PFSK-1 (cell line): ENCODE measurements around the gene GGCX.

Experiments used
- FOXP2 ChIP-seq: optimal IDR thresholded peaks from 2 replicates; pipeline ENCODE3; 2011; ENCODE audit warnings: borderline replicate concordance, control low read depth, inconsistent platforms; ENCODE audit not compliant: insufficient read depth; ENCODE audit errors: extremely low read length, extremely low read depth
- POLR2AphosphoS5 ChIP-seq: IDR thresholded peaks from 2 replicates; pipeline ENCODE4 v1.6.1; 2012; ENCODE audit warnings: low read depth, mild to moderate bottlenecking, control low read depth, low read length, moderate library complexity

DNA sequence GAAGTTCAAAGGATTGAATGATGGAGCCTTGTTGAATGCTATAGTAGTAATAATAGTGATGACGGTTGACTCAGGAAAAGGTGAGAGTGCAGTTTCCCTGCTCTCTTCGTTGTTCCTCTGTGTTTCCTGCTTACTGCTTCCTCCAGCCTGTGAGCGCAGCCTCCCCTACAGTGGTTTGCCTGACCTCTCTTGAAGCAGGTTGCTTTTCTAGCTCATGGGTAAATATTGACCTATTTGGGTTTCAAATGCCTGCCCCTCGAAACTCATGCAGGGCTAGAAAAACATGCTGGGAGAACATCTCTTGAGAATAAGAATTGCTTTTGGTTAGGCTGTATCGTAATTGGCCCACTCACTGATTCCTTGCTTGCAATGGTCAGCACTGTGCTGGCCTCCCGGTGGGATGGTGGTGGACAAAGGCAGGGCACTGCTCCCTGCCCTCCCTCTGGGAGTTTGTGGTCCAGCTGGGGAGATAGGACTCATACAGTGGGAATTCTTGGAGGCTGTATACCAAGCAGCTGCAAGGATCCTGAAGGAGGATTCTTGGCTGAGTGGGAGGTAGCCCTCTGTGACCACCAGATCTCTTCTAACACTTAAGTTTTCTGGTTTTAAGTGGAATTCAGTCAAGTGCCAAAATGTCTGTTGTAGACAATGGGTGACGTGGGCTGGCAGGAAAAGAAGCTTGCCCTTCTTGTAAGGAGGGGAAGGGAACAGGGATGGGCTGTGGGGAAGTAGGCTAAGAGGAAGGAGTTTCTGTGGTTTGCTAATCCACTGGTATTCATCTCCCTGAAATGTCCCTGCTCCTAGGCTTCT is 28.9 kb upstream of the GGCX start:
- TF ChIP-seq POLR2AphosphoS5 (no peak), FOXP2 (no peak)
